GM12878 (cell line): Measurements from ENCODE around the gene TSHZ3. TPM values are rescaled to one million over a fixed set of nuclear protein-coding genes. Genes with fewer than 3 reads are reported as not detected.

Source experiments
- ATAC-seq: fragments of 200-7000 bp; cut with Tn5 transposase; 3 replicates; pipeline ENCODE4 v1.9.1; 2020; ENCODE audit warnings: mild to moderate bottlenecking, moderate library complexity
- BruUV-seq: library from RNA; stranded (reverse); fragments of 400-500 nt; replicated peaks from 2 replicates; lab custom pipeline; 2021; lab: Mats Ljungman, UMichigan
- CTCF ChIA-PET: fragments of 300-600 bp; sonication (Branson Sonifier 250); formaldehyde crosslinking; extraction: SDS; loops from one replicate; lab custom pipeline; 2021; ENCODE audit warnings: inconsistent platforms; lab: Yijun Ruan, JAX
- POLR2A ChIA-PET: fragments of 350-600 bp; formaldehyde crosslinking; extraction: SDS; loops from one replicate; lab custom pipeline; 2021; ENCODE audit warnings: inconsistent platforms; lab: Charles Lee
- RAD21 ChIA-PET: fragments of 300-600 bp; sonication (Branson Sonifier 250); formaldehyde crosslinking; loops from one replicate; lab custom pipeline; 2023; ENCODE audit warnings: antibody characterized with exemption; ENCODE audit not compliant: unreplicated experiment; lab: Charles Lee
- SMC1A ChIA-PET: fragments of 300-600 bp; sonication (Branson Sonifier 250); formaldehyde crosslinking; loops from one replicate; lab custom pipeline; 2023; ENCODE audit not compliant: unreplicated experiment, uncharacterized antibody; lab: Charles Lee
- DNase-seq: peaks from one replicate; pipeline ENCODE4 v3.0.0-alpha.2; 2011; ENCODE audit warnings: low read depth, low spot score
- FAIRE-seq: peaks from 3 replicates; lab custom pipeline; 2011; peaks lifted over from hg19 to GRCh38; lab: Jason Lieb, UNC
- H2AFZ ChIP-seq: 2 replicates; pipeline ENCODE4 v1.6.0; 2011; ENCODE audit warnings: low read depth, low read length, control low read depth; ENCODE audit not compliant: control insufficient read depth
- H3K27ac ChIP-seq: 2 replicates; pipeline ENCODE4 v1.5.1; 2011; ENCODE audit warnings: control low read depth; ENCODE audit not compliant: control insufficient read depth, insufficient read depth
- H3K27me3 ChIP-seq, 2 experiments: replicated peaks in 1 of 2; 2 replicates each; pipeline versions ENCODE4 v1.6.0 to v1.6.1; 2011; ENCODE audit warnings: low read length in 1 of 2; ENCODE audit not compliant: control insufficient read depth in 2 of 2, insufficient read depth in 2 of 2
- H3K36me3 ChIP-seq, 2 experiments: 2 replicates each; pipeline ENCODE4 v1.5.1; 2011; ENCODE audit warnings: low read length in 1 of 2; ENCODE audit not compliant: control insufficient read depth in 2 of 2, insufficient read depth in 2 of 2
- H3K4me1 ChIP-seq: 2 replicates; pipeline ENCODE4 v1.6.1; 2011; ENCODE audit warnings: mild to moderate bottlenecking, low read length, moderate library complexity, mixed read lengths; ENCODE audit not compliant: control insufficient read depth, insufficient read depth
- H3K4me2 ChIP-seq: 2 replicates; pipeline ENCODE4 v1.6.0; 2011; ENCODE audit warnings: control low read depth; ENCODE audit not compliant: control insufficient read depth, insufficient read depth
- H3K4me3 ChIP-seq: fragments of 200-600 bp; sonication (generic); 2 replicates; pipeline ENCODE4 v1.5.1; 2016
- H3K79me2 ChIP-seq: 2 replicates; pipeline ENCODE4 v1.6.0; 2011; ENCODE audit warnings: low read length; ENCODE audit not compliant: control insufficient read depth, insufficient read depth
- H3K9ac ChIP-seq: 2 replicates; pipeline ENCODE4 v1.8.0; 2011; ENCODE audit warnings: low read length, control low read depth, mixed read lengths; ENCODE audit not compliant: control insufficient read depth, insufficient read depth
- H3K9me3 ChIP-seq: replicated peaks from 3 replicates; pipeline ENCODE4 v1.5.1; 2011; ENCODE audit warnings: mild to moderate bottlenecking, low read length; ENCODE audit not compliant: control insufficient read depth, insufficient read depth
- H4K20me1 ChIP-seq: 2 replicates; pipeline ENCODE4 v1.6.0; 2011; ENCODE audit not compliant: control insufficient read depth, insufficient read depth
- CBX3 ChIP-seq: fragments of 200-600 bp; sonication (generic); IDR thresholded peaks from 2 replicates; pipeline ENCODE4 v1.6.1; 2016; ENCODE audit warnings: low read depth, borderline replicate concordance
- DPF2 ChIP-seq: fragments of 450-650 bp; IDR thresholded peaks from 2 replicates; pipeline ENCODE4 v1.6.1; 2017; ENCODE audit warnings: mild to moderate bottlenecking
- FOS ChIP-seq: IDR thresholded peaks from 3 replicates; pipeline ENCODE4 v1.6.1; 2011; ENCODE audit warnings: borderline replicate concordance; ENCODE audit not compliant: insufficient read length; ENCODE audit errors: extremely low read depth
- FOXK2 ChIP-seq: fragments of 450-650 bp; IDR thresholded peaks from 2 replicates; pipeline ENCODE4 v1.6.1; 2017; ENCODE audit warnings: mild to moderate bottlenecking, moderate library complexity
- JUNB ChIP-seq: IDR thresholded peaks from 2 replicates; pipeline ENCODE4 v1.6.1; 2016; ENCODE audit warnings: antibody characterized with exemption, mild to moderate bottlenecking
- JUND ChIP-seq: IDR thresholded peaks from 2 replicates; pipeline ENCODE4 v1.6.1; 2012; ENCODE audit warnings: low read depth, mild to moderate bottlenecking, low read length, improper control_type of control experiment, moderate library complexity
- KDM1A ChIP-seq: fragments of 200-600 bp; sonication (generic); IDR thresholded peaks from 2 replicates; pipeline ENCODE4 v1.6.1; 2016; ENCODE audit warnings: borderline replicate concordance
- LARP7 ChIP-seq: fragments of 450-650 bp; IDR thresholded peaks from 2 replicates; pipeline ENCODE4 v1.6.1; 2017; ENCODE audit warnings: mild to moderate bottlenecking
- MEF2A ChIP-seq: IDR thresholded peaks from 2 replicates; pipeline ENCODE4 v1.6.1; 2011; ENCODE audit warnings: low read depth, mild to moderate bottlenecking, low read length, moderate library complexity; ENCODE audit not compliant: insufficient read depth
- NFYA ChIP-seq: IDR thresholded peaks from 2 replicates; pipeline ENCODE4 v1.6.1; 2011; ENCODE audit warnings: low read depth, mild to moderate bottlenecking, low read length, improper control_type of control experiment, borderline replicate concordance
- RAD21 ChIP-seq: IDR thresholded peaks from 2 replicates; pipeline ENCODE4 v1.6.1; 2011; ENCODE audit warnings: mild to moderate bottlenecking, low read depth, low read length, moderate library complexity; ENCODE audit not compliant: insufficient read depth
- RELA ChIP-seq: fragments of 450-650 bp; IDR thresholded peaks from 2 replicates; pipeline ENCODE4 v1.8.0; 2014; ENCODE audit warnings: borderline replicate concordance; ENCODE audit not compliant: partially characterized antibody
- SREBF2 ChIP-seq: IDR thresholded peaks from 2 replicates; pipeline ENCODE4 v1.6.1; 2012; ENCODE audit warnings: mild to moderate bottlenecking, low read length
- STAT1 ChIP-seq: fragments of 450-650 bp; conservative IDR thresholded peaks from 2 replicates; pipeline ENCODE4 v1.6.1; 2014; ENCODE audit warnings: antibody characterized with exemption, mild to moderate bottlenecking
- ZSCAN29 ChIP-seq: fragments of 450-650 bp; IDR thresholded peaks from 2 replicates; pipeline ENCODE4 v1.6.1; 2017; ENCODE audit warnings: mild to moderate bottlenecking, moderate library complexity
- WGBS: methylation state at CpG from one replicate; pipeline ENCODE4 v1.1.6; 2016; ENCODE audit warnings: low lambda C conversion rate; ENCODE audit not compliant: insufficient replicate concordance, insufficient coverage; ENCODE audit errors: missing lambda C conversion rate; 5-methylcytosine and 5-hydroxymethylcytosine counted together
- in situ Hi-C: fragments of 300-500 bp; cut with MboI; formaldehyde crosslinking; loops from 9 replicates; pipeline ENCODE4 v1.14.3; 2018; ENCODE audit warnings: mixed read lengths
- intact Hi-C: fragments of 100-400 bp; cut with micrococcal nuclease; formaldehyde crosslinking; loops from one replicate; pipeline ENCODE4 v1.14.2; 2022; ENCODE audit not compliant: unreplicated experiment
- polyA plus RNA-seq, 11 experiments: library from polyadenylated mRNA; depleted of rRNA in 4 of 11; unstranded in 6 of 11; stranded (reverse) in 5 of 11; fragments of >200 nt; fragmentation: Nextera tagmentation in 4 of 11; fragmentation: Illumina TruSeq in 1 of 11; extraction: Ambion mirVana in 4 of 11; extraction: Trizol in 1 of 11; gene quantifications; 1 replicate in 1 of 11; 2 replicates in 10 of 11; pipeline versions ENCODE4 v1.2.1 to v1.2.3, GENCODE V29; 2011 to 2016; ENCODE audit warnings: inconsistent platforms in 2 of 11, missing spikeins in 2 of 11, low read depth in 1 of 11
- total RNA-seq, 4 experiments: library from RNA; depleted of rRNA in 3 of 4; stranded (reverse); fragments of >200 nt in 3 of 4; fragmentation: Illumina TruSeq in 1 of 4; extraction: Trizol in 1 of 4; gene quantifications; 2 replicates each; pipeline versions ENCODE4 v1.2.1 to v1.2.3, GENCODE V29; 2013 to 2021
- TF ChIP-seq, protein P1 (sequence below): fragments of 450-650 bp; IDR thresholded peaks from 2 replicates; pipeline ENCODE4 v1.6.1; 2016; ENCODE audit warnings: mild to moderate bottlenecking
- TF ChIP-seq, protein P2 (sequence below): IDR thresholded peaks from 2 replicates; pipeline ENCODE4 v1.6.1; 2012; ENCODE audit warnings: low read depth, low read length, improper control_type of control experiment
- TF ChIP-seq, protein P3 (sequence below): fragments of 450-650 bp; IDR thresholded peaks from 2 replicates; pipeline ENCODE4 v1.6.1; 2017; ENCODE audit warnings: mild to moderate bottlenecking
- TF ChIP-seq, protein P4 (sequence below): fragments of 450-650 bp; IDR thresholded peaks from 2 replicates; pipeline ENCODE4 v1.6.1; 2016; ENCODE audit warnings: mild to moderate bottlenecking

TSHZ3 gene
- total and polyA plus RNA-seq, 10 of the 15 experiments (the other 5 are each of a cell fraction or from before 2014, with no cell fraction given) = 0.23 TPM; not detected in 9

DNA sequence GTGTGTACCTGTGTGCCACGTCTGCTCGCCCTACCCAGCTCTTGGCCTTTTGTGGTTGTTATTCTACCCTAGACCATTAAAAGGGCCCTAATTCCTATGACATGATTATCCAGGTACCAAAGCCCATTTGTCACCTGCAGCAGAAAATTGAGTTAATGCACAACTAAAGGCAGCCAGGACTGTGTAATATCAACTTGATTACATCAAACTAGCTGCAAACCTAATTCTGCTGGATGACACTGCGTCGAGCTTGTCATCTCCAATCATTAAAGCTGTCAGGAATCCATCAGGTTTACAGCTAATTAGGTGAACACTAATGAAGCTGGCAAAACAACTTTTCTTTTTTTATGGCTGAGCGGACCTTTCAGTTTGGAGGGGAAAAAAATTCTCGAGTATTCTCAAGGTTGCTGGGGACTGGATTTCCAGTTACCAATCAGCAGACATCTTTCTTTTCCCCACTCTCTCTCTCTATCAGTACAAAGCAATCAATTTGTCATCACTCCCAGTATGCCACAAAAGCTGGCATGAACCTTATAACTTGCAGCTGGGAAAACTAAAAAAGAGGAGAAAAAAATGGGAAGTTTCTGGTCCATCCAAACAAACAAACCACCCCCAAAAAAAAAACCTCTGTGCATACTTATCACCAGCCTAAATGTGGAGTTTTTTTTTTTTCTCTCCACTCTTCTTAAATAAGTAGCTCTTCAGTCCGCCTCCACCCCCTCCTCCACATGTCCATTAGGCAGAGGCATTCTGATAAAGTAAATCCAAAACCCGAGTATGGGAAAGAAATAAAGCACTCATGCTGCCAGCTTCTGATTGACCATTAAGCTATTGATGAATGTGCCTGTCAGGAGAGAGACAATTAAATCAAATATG lies 2.8 kb downstream of the TSHZ3 start:
- SMC1A ChIA-PET = no interaction called here
- no TSS peak for BruUV-seq
- intact Hi-C loops = no loop called here

More for the DNA sequence above, 2.8 kb downstream of the TSHZ3 start:
- FAIRE-seq = no peak
- TF ChIP-seq, protein P1, sequence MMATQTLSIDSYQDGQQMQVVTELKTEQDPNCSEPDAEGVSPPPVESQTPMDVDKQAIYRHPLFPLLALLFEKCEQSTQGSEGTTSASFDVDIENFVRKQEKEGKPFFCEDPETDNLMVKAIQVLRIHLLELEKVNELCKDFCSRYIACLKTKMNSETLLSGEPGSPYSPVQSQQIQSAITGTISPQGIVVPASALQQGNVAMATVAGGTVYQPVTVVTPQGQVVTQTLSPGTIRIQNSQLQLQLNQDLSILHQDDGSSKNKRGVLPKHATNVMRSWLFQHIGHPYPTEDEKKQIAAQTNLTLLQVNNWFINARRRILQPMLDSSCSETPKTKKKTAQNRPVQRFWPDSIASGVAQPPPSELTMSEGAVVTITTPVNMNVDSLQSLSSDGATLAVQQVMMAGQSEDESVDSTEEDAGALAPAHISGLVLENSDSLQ = no peak
- no peak for TF ChIP-seq RELA
- no peak for TF ChIP-seq FOXK2
- TF ChIP-seq ZSCAN29 = no peak
- TF ChIP-seq KDM1A = no peak
- TF ChIP-seq DPF2 = no peak
- no peak for TF ChIP-seq FOS
- TF ChIP-seq MEF2A = no peak
- TF ChIP-seq, protein P2, sequence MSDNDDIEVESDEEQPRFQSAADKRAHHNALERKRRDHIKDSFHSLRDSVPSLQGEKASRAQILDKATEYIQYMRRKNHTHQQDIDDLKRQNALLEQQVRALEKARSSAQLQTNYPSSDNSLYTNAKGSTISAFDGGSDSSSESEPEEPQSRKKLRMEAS = no peak
- no peak for TF ChIP-seq LARP7
- no peak for TF ChIP-seq SREBF2
- no peak for TF ChIP-seq CBX3
- TF ChIP-seq JUNB = no peak
- no peak for TF ChIP-seq STAT1
- TF ChIP-seq NFYA = no peak
- no peak for TF ChIP-seq RAD21
- TF ChIP-seq, protein P3, sequence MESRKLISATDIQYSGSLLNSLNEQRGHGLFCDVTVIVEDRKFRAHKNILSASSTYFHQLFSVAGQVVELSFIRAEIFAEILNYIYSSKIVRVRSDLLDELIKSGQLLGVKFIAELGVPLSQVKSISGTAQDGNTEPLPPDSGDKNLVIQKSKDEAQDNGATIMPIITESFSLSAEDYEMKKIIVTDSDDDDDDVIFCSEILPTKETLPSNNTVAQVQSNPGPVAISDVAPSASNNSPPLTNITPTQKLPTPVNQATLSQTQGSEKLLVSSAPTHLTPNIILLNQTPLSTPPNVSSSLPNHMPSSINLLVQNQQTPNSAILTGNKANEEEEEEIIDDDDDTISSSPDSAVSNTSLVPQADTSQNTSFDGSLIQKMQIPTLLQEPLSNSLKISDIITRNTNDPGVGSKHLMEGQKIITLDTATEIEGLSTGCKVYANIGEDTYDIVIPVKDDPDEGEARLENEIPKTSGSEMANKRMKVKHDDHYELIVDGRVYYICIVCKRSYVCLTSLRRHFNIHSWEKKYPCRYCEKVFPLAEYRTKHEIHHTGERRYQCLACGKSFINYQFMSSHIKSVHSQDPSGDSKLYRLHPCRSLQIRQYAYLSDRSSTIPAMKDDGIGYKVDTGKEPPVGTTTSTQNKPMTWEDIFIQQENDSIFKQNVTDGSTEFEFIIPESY = no peak
- TF ChIP-seq, protein P4, sequence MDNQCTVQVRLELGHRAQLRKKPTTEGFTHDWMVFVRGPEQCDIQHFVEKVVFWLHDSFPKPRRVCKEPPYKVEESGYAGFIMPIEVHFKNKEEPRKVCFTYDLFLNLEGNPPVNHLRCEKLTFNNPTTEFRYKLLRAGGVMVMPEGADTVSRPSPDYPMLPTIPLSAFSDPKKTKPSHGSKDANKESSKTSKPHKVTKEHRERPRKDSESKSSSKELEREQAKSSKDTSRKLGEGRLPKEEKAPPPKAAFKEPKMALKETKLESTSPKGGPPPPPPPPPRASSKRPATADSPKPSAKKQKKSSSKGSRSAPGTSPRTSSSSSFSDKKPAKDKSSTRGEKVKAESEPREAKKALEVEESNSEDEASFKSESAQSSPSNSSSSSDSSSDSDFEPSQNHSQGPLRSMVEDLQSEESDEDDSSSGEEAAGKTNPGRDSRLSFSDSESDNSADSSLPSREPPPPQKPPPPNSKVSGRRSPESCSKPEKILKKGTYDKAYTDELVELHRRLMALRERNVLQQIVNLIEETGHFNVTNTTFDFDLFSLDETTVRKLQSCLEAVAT = no peak
- no peak for TF ChIP-seq JUND
- H3K9ac ChIP-seq = no peak overlapping the region
- H3K27me3 ChIP-seq = no peaks in the 10 kb centered on the region
- H3K4me2 ChIP-seq = no peak overlapping the region
- no peak for ATAC-seq
- in situ Hi-C loops = no loop called here
- H3K79me2 ChIP-seq = no peaks in the 10 kb centered on the region
- ChIA-PET RAD21 (no interaction called here), POLR2A (no interaction called here), CTCF (no interaction called here)
- H3K4me3 ChIP-seq = no peak overlapping the region
- no peaks in the 10 kb centered on the region for H3K36me3 ChIP-seq
- H3K4me1 ChIP-seq = no peaks in the 10 kb centered on the region
- no peaks in the 10 kb centered on the region; the same call in 2 of the 3 replicates for H3K9me3 ChIP-seq
- no peak overlapping the region for H2AFZ ChIP-seq
- H4K20me1 ChIP-seq = no peaks in the 10 kb centered on the region
- 19% methylated on average over 8 of the region's 8 CpGs for WGBS
- no peak for DNase-seq
- no peak overlapping the region for H3K27ac ChIP-seq
